K562 (cell line): ENCODE measurements around the gene FEN1. TPM values are rescaled to one million over a fixed set of nuclear protein-coding genes. Genes with fewer than 3 reads are reported as not detected.

Experiments
- ARID4B ChIP-seq: sonication (generic); formaldehyde crosslinking; IDR thresholded peaks from 2 replicates; pipeline ENCODE4 v1.8.0; 2022; ENCODE audit warnings: mild to moderate bottlenecking, missing genetic modification reagents
- ATF1 ChIP-seq, 2 experiments: fragments of 450-650 bp in 1 of 2; IDR thresholded peaks; 2 replicates each; pipeline ENCODE4 v1.6.1; 2016; ENCODE audit warnings: missing compliant biosample characterization in 1 of 2, missing genetic modification characterization in 1 of 2
- CCNT2 ChIP-seq: IDR thresholded peaks from 2 replicates; pipeline ENCODE4 v1.6.1; 2011; ENCODE audit warnings: borderline replicate concordance, low read depth, mild to moderate bottlenecking, moderate library complexity, mixed read lengths, low read length; ENCODE audit not compliant: insufficient read length; ENCODE audit errors: extremely low read depth
- CHD4 ChIP-seq: fragments of 200-600 bp; sonication (generic); IDR thresholded peaks from 3 replicates; pipeline ENCODE4 v1.6.1; 2012; ENCODE audit warnings: low read depth, mild to moderate bottlenecking, mixed read lengths, low read length, inconsistent platforms; ENCODE audit not compliant: insufficient read depth, insufficient replicate concordance, poor library complexity, severe bottlenecking
- CTBP1 ChIP-seq: fragments of 450-650 bp; IDR thresholded peaks from 2 replicates; pipeline ENCODE4 v1.6.1; 2016; ENCODE audit warnings: borderline replicate concordance
- ELK3 ChIP-seq: fragments of 450-650 bp; formaldehyde crosslinking; IDR thresholded peaks from 2 replicates; pipeline ENCODE4 v1.4.0; 2020; ENCODE audit warnings: mild to moderate bottlenecking
- FOS ChIP-seq: IDR thresholded peaks from 3 replicates; pipeline ENCODE4 v1.6.1; 2011; ENCODE audit not compliant: insufficient read length; ENCODE audit errors: extremely low read depth
- GTF2A2 ChIP-seq: IDR thresholded peaks from 2 replicates; pipeline ENCODE4 v1.6.1; 2016; ENCODE audit warnings: mild to moderate bottlenecking, missing genetic modification characterization, missing compliant biosample characterization
- HDAC3 ChIP-seq: fragments of 450-650 bp; IDR thresholded peaks from 2 replicates; pipeline ENCODE4 v1.6.1; 2018; ENCODE audit warnings: borderline replicate concordance, mild to moderate bottlenecking, moderate library complexity; ENCODE audit not compliant: partially characterized antibody
- HMGN3 ChIP-seq: IDR thresholded peaks from 2 replicates; pipeline ENCODE4 v1.6.1; 2011; ENCODE audit warnings: borderline replicate concordance, low read depth, mild to moderate bottlenecking, mixed read lengths, low read length; ENCODE audit not compliant: insufficient read length; ENCODE audit errors: extremely low read depth
- RBM25 ChIP-seq: fragments of 200-400 bp; formaldehyde crosslinking; IDR thresholded peaks from 2 replicates; pipeline ENCODE4 v1.6.1; 2018; ENCODE audit warnings: low read length, low read depth, moderate library complexity; ENCODE audit not compliant: severe bottlenecking
- RBM34 ChIP-seq: fragments of 200-400 bp; formaldehyde crosslinking; IDR thresholded peaks from 2 replicates; pipeline ENCODE4 v1.6.1; 2018; ENCODE audit warnings: low read length, borderline replicate concordance; ENCODE audit not compliant: insufficient read depth
- SREBF2 ChIP-seq: sonication (generic); formaldehyde crosslinking; IDR thresholded peaks from 2 replicates; pipeline ENCODE4 v1.4.0; 2020; ENCODE audit warnings: mild to moderate bottlenecking, missing genetic modification reagents
- TCF7 ChIP-seq: sonication (generic); IDR thresholded peaks from 2 replicates; pipeline ENCODE4 v1.6.1; 2016; ENCODE audit warnings: antibody characterized with exemption, borderline replicate concordance
- ZNF224 ChIP-seq: sonication (generic); formaldehyde crosslinking; IDR thresholded peaks from 2 replicates; pipeline ENCODE4 v1.8.0; 2022; ENCODE audit warnings: mild to moderate bottlenecking, missing genetic modification reagents
- ZNF24 ChIP-seq: fragments of 450-650 bp; IDR thresholded peaks from 2 replicates; pipeline ENCODE4 v1.6.1; 2016
- ZNF79 ChIP-seq: fragments of 250-450 bp; sonication (Bioruptor Pico); IDR thresholded peaks from 2 replicates; pipeline ENCODE4 v1.4.0; 2020; ENCODE audit warnings: low read depth, mild to moderate bottlenecking, moderate library complexity
- polyA plus RNA-seq, 8 experiments: library from polyadenylated mRNA; depleted of rRNA in 4 of 8; stranded (reverse) in 5 of 8; unstranded in 3 of 8; fragments of >200 nt; fragmentation: Nextera tagmentation in 2 of 8; fragmentation: Illumina TruSeq in 1 of 8; extraction: Ambion mirVana in 2 of 8; extraction: Trizol in 1 of 8; gene quantifications; 2 replicates each; pipeline versions ENCODE4 v1.2.1 to v1.2.3, GENCODE V29; 2011 to 2014; ENCODE audit warnings: inconsistent platforms in 1 of 8, missing spikeins in 1 of 8
- total RNA-seq, 7 experiments: library from RNA; depleted of rRNA in 6 of 7; stranded (reverse); fragments of >200 nt in 6 of 7; fragmentation: Illumina TruSeq in 2 of 7; extraction: Trizol in 2 of 7; gene quantifications; 2 replicates each; pipeline versions ENCODE4 v1.2.1 to v1.2.3, GENCODE V29; 2011 to 2021; ENCODE audit warnings: low replicate concordance in 1 of 7
- TF ChIP-seq, protein P1 (sequence below), 2 experiments: fragments of 450-650 bp; conservative IDR thresholded peaks; 2 replicates each; pipeline ENCODE4 v1.6.1; 2017; ENCODE audit warnings: mild to moderate bottlenecking in 2 of 2, moderate library complexity in 2 of 2
- TF ChIP-seq, protein P2 (sequence below): sonication (generic); formaldehyde crosslinking; IDR thresholded peaks from 2 replicates; pipeline ENCODE4 v1.9.0; 2022; ENCODE audit warnings: mild to moderate bottlenecking, missing genetic modification reagents

Gene FEN1
- total and polyA plus RNA-seq, 9 of the 15 experiments (the other 6 are each of a cell fraction or from before 2014, with no cell fraction given), result 58.1 to 156 (median 137) TPM

DNA sequence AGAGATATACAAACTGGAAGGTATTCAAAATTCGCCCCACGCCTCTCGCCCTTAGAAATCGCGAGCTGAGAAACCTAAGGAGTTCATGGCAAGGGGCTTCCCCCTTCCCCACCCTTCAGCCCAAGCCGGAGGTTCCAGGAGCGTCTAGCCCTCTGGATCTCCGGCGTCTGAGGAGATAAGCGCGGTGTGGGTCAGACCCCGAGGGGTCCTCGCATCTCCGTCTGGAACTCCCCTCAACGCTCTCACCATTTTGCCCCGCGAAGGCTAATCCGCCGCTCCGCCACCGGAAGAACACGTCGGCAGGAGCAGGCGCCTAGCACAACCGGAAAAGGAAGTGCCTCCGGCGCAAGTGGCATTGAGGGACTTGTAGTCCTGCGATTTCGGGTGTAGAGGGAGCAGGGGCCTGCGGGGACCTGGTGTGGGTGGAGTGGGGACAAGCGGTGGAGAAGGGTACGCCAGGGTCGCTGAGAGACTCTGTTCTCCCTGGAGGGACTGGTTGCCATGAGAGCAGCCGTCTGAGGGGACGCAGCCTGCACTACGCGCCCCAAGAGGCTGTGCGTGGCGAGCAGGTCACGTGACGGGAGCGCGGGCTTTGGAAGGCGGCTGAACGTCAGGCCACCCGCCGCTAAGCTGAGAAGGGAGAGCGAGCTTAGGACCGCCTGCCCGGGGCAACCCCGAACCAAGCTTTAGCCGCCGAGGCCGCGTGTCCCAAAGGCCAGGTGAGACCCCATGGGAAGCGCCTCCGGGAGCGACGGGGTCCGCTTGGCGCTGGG, at the start of gene FEN1, which contains the start of gene TMEM258 (continued):
- TF ChIP-seq CTBP1 (no peak; the same call in 1 of the 2 replicates), ELK3 (CRISPR knock-in tag) (no peak), TCF7 (no peak), HMGN3 (peak; percentile 48), CHD4 (no peak), ZNF224 (CRISPR knock-in tag) (peak; percentile 50; the same call in 1 of the 2 replicates), FOS (no peak), SREBF2 (CRISPR knock-in tag) (no peak), GTF2A2 (no peak), ZNF79 (CRISPR knock-in tag) (0 out of 2 replicates have a peak, but pooled peaks have one; percentile 57), ARID4B (CRISPR knock-in tag) (peak; percentile 95), HDAC3 (no peak), RBM25 (no peak), ZNF24 (0 out of 2 replicates have a peak, but pooled peaks have one; percentile 35), RBM34 (no peak), CCNT2 (peak; percentile 19), ATF1 (CRISPR knock-in tag; IDR thresholded peaks at IDR 0.05) (no peak; the same call in 1 of the 2 replicates), ATF1 (tag; IDR thresholded peaks at IDR 0.05) (peak; percentile 91)
- TF ChIP-seq, protein P1, sequence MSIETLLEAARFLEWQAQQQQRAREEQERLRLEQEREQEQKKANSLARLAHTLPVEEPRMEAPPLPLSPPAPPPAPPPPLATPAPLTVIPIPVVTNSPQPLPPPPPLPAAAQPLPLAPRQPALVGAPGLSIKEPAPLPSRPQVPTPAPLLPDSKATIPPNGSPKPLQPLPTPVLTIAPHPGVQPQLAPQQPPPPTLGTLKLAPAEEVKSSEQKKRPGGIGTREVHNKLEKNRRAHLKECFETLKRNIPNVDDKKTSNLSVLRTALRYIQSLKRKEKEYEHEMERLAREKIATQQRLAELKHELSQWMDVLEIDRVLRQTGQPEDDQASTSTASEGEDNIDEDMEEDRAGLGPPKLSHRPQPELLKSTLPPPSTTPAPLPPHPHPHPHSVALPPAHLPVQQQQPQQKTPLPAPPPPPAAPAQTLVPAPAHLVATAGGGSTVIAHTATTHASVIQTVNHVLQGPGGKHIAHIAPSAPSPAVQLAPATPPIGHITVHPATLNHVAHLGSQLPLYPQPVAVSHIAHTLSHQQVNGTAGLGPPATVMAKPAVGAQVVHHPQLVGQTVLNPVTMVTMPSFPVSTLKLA (conservative IDR thresholded peaks at IDR 0.05), result peak; percentile 97
- TF ChIP-seq, protein P2, sequence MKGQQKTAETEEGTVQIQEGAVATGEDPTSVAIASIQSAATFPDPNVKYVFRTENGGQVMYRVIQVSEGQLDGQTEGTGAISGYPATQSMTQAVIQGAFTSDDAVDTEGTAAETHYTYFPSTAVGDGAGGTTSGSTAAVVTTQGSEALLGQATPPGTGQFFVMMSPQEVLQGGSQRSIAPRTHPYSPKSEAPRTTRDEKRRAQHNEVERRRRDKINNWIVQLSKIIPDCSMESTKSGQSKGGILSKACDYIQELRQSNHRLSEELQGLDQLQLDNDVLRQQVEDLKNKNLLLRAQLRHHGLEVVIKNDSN, result peak; percentile 100
